Keratinocyte (primary cell): ENCODE data around the gene DSC2. TPM values are rescaled to one million over a fixed set of nuclear protein-coding genes. Genes with fewer than 3 reads are reported as not detected.

Experiments
- DNase-seq: peaks from one replicate; pipeline ENCODE4 v3.0.0-alpha.2; 2011; ENCODE audit warnings: low read depth, missing footprints, low spot score
- FAIRE-seq: peaks from 2 replicates; lab custom pipeline; 2011; peaks lifted over from hg19 to GRCh38; lab: Jason Lieb, UNC
- H2AFZ ChIP-seq: 2 replicates; pipeline ENCODE4 v1.6.0; 2012; ENCODE audit warnings: low read length, control low read depth, inconsistent platforms; ENCODE audit not compliant: control insufficient read depth
- H3K27ac ChIP-seq: 2 replicates; pipeline ENCODE4 v1.5.1; 2011; ENCODE audit warnings: low read length; ENCODE audit not compliant: control insufficient read depth, insufficient read depth
- H3K27me3 ChIP-seq: 3 replicates; pipeline ENCODE4 v1.6.0; 2011; ENCODE audit warnings: low read length; ENCODE audit not compliant: control insufficient read depth, insufficient read depth; ENCODE audit errors: extremely low read depth
- H3K36me3 ChIP-seq, 2 experiments: 2 replicates in 1 of 2; 3 replicates in 1 of 2; pipeline ENCODE4 v1.5.1; 2011; ENCODE audit warnings: low read length in 2 of 2, mild to moderate bottlenecking in 1 of 2; ENCODE audit not compliant: control insufficient read depth in 2 of 2, insufficient read depth in 2 of 2; ENCODE audit errors: extremely low read depth in 1 of 2
- H3K4me1 ChIP-seq: 3 replicates; pipeline ENCODE4 v1.5.1; 2011; ENCODE audit warnings: low read length; ENCODE audit not compliant: control insufficient read depth, insufficient read depth; ENCODE audit errors: extremely low read depth
- H3K4me2 ChIP-seq: 3 replicates; pipeline ENCODE4 v1.6.0; 2011; ENCODE audit warnings: low read depth, low read length; ENCODE audit not compliant: control insufficient read depth, insufficient read depth; ENCODE audit errors: extremely low read depth
- H3K4me3 ChIP-seq, 3 experiments: fragments of 200-600 bp in 1 of 3; sonication (generic) in 1 of 3; 2 replicates in 2 of 3; 3 replicates in 1 of 3; pipeline ENCODE4 v1.5.1; 2011 to 2016; ENCODE audit warnings: low read length in 3 of 3, mild to moderate bottlenecking in 3 of 3, control low read depth in 2 of 3, inconsistent platforms in 1 of 3, low read depth in 1 of 3, mixed read lengths in 1 of 3, mixed run types in 1 of 3, moderate library complexity in 1 of 3; ENCODE audit not compliant: control insufficient read depth in 2 of 3, insufficient read depth in 2 of 3; ENCODE audit errors: extremely low read depth in 1 of 3
- H3K79me2 ChIP-seq: 2 replicates; pipeline ENCODE4 v1.6.0; 2012; ENCODE audit warnings: low read length; ENCODE audit not compliant: control insufficient read depth, insufficient read depth
- H3K9ac ChIP-seq: 3 replicates; pipeline ENCODE4 v1.6.0; 2011; ENCODE audit warnings: low read length; ENCODE audit not compliant: control insufficient read depth, insufficient read depth; ENCODE audit errors: extremely low read depth
- H3K9me1 ChIP-seq: 3 replicates; pipeline ENCODE4 v1.6.0; 2011; ENCODE audit warnings: low read length; ENCODE audit not compliant: control insufficient read depth, insufficient read depth; ENCODE audit errors: extremely low read depth
- H3K9me3 ChIP-seq: 2 replicates; pipeline ENCODE4 v1.5.1; 2012; ENCODE audit warnings: low read depth, low read length; ENCODE audit not compliant: control insufficient read depth
- H4K20me1 ChIP-seq: 3 replicates; pipeline ENCODE4 v1.6.0; 2011; ENCODE audit warnings: low read length; ENCODE audit not compliant: control insufficient read depth, insufficient read depth; ENCODE audit errors: extremely low read depth
- EZH2 ChIP-seq: IDR thresholded peaks from one replicate; pipeline ENCODE4 v1.6.1; 2012; ENCODE audit warnings: inconsistent platforms, mild to moderate bottlenecking, low read length, moderate library complexity
- dilution Hi-C: fragments of 300-500 bp; cut with MboI; formaldehyde crosslinking; loops from one replicate; pipeline ENCODE4 v1.7.0; 2020; ENCODE audit warnings: low sequenced_read_pairs; ENCODE audit not compliant: extremely low pct_ligation_motif_present
- polyA plus RNA-seq, 5 experiments: library from polyadenylated mRNA; depleted of rRNA in 3 of 5; stranded (reverse) in 3 of 5; stranded (forward) in 1 of 5; unstranded in 1 of 5; fragments of >200 nt; gene quantifications; 1 replicate in 1 of 5; 2 replicates in 3 of 5; 3 replicates in 1 of 5; pipeline versions ENCODE4 v1.2.1 to v1.2.3, GENCODE V29; 2011 to 2012; ENCODE audit warnings: missing spikeins in 2 of 5, low read depth in 1 of 5, low replicate concordance in 1 of 5
- TF ChIP-seq, protein P1 (sequence below), 3 experiments: IDR thresholded peaks in 1 of 3; conservative IDR thresholded peaks in 1 of 3; optimal IDR thresholded peaks in 1 of 3; 2 replicates in 2 of 3; 3 replicates in 1 of 3; pipeline versions ENCODE3 to v1.5.1; 2011; ENCODE audit warnings: low read length in 3 of 3, mild to moderate bottlenecking in 3 of 3, moderate library complexity in 2 of 3, control low read depth in 1 of 3, inconsistent platforms in 1 of 3; ENCODE audit not compliant: insufficient read depth in 2 of 3; ENCODE audit errors: extremely low read depth in 1 of 3

The DSC2 gene
- polyA plus RNA-seq, 1 donor (not counting 4 experiments of a cell fraction or from before 2014, with no cell fraction given) = 37.1 TPM

DNA sequence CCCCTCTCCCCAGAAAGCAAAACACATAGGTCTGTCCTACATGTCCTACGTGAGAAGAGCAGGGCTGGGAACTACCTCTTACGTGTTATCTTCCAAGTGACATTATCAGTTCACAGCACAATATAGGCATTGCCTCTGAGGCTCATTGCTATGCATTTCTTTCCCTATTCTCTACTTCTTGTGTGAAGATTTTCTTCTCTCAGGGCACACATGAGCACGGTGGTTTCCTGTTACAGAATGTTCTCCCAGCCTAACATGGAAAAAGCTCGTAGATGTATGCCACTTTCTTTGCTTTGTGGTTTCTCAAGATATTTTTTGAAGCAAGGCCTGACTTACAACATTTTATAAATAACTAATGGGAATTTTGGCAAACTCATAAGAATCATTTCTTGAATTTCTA, 40.3 kb downstream of the DSC2 start:
- no peaks in the 10 kb centered on the region for H3K9me1 ChIP-seq
- H3K9ac ChIP-seq = no peak overlapping the region
- H3K9me3 ChIP-seq = no peaks in the 10 kb centered on the region
- dilution Hi-C loops = no loop called here
- no peaks in the 10 kb centered on the region for H3K27me3 ChIP-seq
- H3K4me1 ChIP-seq = peaks cover 29% of the 10 kb centered on the region
- H3K4me3 ChIP-seq = no peak overlapping the region
- FAIRE-seq (peak; percentile 5), DNase-seq (no peak)
- no peak overlapping the region for H3K4me2 ChIP-seq
- no peaks in the 10 kb centered on the region for H3K36me3 ChIP-seq
- no peak overlapping the region for H3K27ac ChIP-seq
- no peak overlapping the region for H2AFZ ChIP-seq
- TF ChIP-seq, protein P1, sequence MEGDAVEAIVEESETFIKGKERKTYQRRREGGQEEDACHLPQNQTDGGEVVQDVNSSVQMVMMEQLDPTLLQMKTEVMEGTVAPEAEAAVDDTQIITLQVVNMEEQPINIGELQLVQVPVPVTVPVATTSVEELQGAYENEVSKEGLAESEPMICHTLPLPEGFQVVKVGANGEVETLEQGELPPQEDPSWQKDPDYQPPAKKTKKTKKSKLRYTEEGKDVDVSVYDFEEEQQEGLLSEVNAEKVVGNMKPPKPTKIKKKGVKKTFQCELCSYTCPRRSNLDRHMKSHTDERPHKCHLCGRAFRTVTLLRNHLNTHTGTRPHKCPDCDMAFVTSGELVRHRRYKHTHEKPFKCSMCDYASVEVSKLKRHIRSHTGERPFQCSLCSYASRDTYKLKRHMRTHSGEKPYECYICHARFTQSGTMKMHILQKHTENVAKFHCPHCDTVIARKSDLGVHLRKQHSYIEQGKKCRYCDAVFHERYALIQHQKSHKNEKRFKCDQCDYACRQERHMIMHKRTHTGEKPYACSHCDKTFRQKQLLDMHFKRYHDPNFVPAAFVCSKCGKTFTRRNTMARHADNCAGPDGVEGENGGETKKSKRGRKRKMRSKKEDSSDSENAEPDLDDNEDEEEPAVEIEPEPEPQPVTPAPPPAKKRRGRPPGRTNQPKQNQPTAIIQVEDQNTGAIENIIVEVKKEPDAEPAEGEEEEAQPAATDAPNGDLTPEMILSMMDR (optimal IDR thresholded peaks at IDR 0.05 in 1 of 3, IDR thresholded peaks at IDR 0.05 in 1 of 3, conservative IDR thresholded peaks at IDR 0.05 in 1 of 3; ENCODE audit: extremely low read depth in 1 of 3, insufficient read depth in 2 of 3, low read length in 3 of 3) = no peak
- TF ChIP-seq EZH2 = no peak
- H3K79me2 ChIP-seq = no peaks in the 10 kb centered on the region
- H4K20me1 ChIP-seq = no peaks in the 10 kb centered on the region

DNA sequence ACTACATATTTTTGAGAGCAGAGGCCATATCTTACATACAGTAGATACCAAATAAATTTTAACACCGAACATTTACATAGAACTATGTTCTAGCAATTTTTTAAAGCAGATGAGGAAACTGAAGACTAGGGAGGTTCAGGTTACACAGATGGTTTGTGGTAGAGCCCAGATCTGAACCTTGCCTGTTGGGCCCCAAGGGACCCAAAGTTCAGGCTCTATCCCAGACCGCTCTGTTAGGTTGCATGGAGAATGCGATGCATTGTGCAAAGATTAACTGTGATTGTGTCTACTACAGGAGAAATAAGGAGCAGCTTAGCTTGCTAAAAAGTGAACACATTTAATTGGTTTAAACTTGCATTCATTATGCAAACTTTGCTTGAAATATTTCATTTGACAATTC, 43.3 kb downstream of the DSC2 start:
- Histone ChIP-seq H3K9me3 (no peaks in the 10 kb centered on the region), H3K27ac (no peak overlapping the region), H3K9ac (no peak overlapping the region), H3K27me3 (no peaks in the 10 kb centered on the region), H3K79me2 (no peaks in the 10 kb centered on the region), H2AFZ (no peak overlapping the region), H3K4me1 (peaks cover 25% of the 10 kb centered on the region), H3K4me3 (no peak overlapping the region), H3K9me1 (no peaks in the 10 kb centered on the region), H3K4me2 (no peak overlapping the region), H4K20me1 (no peaks in the 10 kb centered on the region), H3K36me3 (no peaks in the 10 kb centered on the region)
- no peak for TF ChIP-seq EZH2
- TF ChIP-seq, protein P1 (optimal IDR thresholded peaks at IDR 0.05 in 1 of 3, IDR thresholded peaks at IDR 0.05 in 1 of 3, conservative IDR thresholded peaks at IDR 0.05 in 1 of 3; ENCODE audit: extremely low read depth in 1 of 3, insufficient read depth in 2 of 3, low read length in 3 of 3) = no peak
- dilution Hi-C loops = no loop called here
- no peak for FAIRE-seq
- DNase-seq = no peak
